Astrocyte of the hippocampus (primary cell): Measurements from ENCODE around the gene PTH1R.

Experiments used
- DNase-seq: peaks from one replicate; pipeline ENCODE4 v3.0.0; 2011; ENCODE audit warnings: low read depth, low spot score

The PTH1R gene

DNA sequence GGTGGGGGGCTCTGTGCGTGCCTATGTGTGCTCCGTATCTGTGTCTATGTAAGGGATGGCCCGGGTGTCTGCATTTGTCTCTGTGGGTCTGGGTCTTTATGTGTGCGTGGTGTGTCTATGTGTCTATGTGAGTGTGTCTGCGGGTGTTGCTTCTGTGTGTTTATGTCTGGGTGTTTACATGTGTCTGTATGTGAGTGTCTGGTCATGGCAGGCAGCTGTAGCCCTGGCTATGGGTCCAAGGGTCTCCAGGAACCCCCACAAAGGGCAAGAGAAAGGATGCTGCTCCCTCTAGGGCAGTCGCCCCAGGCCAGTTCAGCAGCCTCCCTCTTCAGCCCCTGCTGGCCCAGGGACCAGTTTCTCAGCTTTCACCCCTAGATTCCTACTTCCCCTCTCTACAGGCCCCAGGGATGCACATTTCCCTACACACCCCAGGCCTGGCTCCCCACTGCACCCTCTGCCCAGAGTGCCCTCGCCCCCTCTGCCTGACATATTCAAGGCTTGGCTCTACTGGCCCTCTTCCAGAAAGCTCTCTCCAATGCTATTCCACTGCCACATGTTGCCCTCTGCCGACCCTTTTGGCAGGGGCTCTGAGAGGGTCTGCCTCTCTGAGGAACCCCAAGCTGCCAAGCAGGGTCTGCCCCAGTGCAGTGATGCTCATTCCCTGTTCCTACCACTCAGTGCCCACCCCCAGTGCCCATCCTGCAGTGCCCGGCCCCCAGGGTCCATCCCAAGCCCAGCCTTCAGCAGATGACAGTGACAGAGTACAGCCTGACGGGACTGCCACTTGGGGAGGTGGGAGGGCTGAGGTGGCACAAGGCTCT lies 13.2 kb upstream of the PTH1R start:
- no peak for DNase-seq

DNA sequence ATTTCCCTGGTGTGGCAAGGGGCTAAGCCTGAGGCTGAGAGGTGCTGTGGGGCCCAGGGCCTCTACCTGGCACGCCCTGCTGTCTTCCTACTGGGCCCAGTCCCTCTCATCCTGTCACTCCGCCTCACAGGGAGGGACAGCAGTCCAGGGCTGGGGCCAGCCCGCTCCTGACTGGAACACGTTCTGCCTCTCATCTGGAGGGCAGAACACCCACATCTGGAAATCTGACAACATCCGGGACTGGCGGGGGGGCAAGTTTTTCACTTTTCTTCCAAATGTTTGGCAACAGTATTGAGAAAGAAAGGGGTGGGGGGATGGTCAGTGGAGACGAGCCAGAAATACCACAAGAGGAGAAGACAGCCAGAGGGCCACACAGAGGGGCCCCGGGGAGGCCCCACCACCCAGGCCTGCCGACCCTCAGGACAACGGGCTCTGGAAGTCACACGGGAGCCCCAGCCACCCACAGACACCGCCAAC lies 12.5 kb upstream of the PTH1R start:
- no peak for DNase-seq

DNA sequence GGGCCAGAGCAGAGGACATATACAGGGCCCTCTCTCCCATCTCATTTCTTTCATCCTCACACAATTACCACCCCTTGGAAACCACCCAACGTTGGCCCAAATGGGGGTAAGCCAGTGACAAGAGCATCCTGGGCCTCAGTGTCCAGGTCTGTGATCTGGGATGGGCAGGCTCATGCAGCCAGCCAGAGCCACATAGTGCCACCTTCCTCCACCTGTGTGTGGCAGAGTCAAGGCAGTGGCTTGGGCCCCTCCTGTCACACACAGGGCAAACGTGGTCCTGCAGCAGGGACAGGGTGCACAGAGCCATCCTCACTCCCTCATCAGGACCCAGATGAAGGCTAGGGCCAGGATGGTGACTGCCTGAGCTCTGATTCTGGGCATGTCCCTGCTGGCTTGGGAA lies 12.0 kb upstream of the PTH1R start:
- DNase-seq = no peak

DNA sequence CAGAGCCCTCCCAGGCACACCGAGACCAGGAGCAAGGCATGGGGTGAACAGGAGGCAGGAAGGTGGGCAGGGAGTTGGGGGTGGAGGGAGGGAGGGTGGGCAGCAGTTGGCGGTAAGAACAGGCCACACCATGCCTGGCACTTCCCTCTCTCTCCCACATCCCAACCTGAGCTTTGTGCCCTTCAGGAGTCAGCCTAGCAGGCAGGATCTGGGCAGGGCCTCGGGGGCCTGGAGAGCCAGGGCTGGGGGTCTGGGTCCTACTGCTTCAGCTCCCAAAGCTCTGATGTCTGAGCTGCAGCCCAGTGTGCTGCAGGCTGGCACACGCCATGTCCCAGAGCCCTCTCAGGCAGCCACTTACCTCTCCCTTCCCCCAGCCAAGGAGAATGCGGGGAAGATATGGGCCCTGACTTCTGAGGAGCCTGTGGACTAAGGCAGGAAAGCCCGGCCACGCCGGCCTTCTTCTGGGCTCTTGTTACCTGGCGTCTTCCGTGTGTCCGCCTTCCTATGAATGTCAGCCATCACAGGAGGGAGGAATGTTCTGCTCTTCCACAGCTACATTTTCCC lies 11.4 kb upstream of the PTH1R start:
- DNase-seq = no peak

DNA sequence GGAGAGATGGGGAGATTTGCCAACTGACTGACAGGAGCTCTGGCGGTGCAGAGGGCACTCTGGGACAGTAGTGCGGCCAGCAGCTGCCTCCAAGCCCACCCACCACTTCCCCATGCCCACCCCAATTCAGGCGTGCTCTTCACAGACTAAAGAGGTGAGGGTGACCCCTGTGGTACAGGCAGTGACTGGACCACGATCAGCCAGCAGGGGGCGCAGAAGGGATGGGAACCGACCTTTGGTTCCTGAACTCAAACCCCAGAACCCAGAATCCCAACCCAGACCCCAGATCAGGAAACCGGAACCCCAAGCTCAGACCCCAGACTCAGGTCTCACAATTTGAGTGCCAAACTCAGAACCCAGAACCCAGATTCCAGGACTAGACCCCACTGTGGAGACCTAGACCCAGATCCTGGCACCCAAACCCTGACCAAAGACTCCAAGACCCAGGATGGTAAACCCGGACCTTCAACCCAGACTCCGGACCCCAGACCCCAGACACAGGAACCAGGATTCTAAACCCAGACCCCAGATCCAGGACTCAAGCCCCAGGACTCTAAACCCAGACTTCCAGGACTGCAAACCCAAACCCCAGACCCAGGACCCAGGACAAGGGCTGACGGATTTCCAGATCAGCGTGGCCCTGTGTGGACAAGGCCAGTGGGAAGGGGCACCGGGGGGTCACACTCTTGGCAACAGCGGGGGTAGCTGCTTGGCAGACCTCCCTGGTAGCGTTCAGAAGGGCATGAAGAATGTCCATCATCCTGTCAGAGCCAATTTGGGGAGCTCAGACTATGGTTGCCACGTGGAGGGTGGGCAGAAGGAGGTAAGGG lies 10.6 kb upstream of the PTH1R start:
- DNase-seq = peak; percentile 66

DNA sequence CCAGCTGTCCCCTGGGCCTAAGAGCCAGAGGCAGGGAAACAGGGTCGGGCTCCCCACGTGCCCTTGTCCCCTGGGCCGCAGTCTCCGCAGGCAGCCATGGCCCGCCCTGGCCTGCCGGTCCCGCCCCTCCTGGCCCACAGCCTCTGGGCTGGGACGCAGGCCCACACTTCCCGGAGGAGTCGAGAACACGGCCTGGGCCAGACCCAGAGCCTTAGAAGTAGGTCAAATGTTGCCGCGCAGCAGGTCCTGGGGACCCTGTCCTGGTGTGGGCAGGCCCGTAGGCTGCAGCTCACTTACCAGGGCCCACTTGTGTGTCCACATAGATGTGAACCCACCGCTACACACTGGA lies 10.0 kb upstream of the PTH1R start:
- DNase-seq = peak; percentile 47

DNA sequence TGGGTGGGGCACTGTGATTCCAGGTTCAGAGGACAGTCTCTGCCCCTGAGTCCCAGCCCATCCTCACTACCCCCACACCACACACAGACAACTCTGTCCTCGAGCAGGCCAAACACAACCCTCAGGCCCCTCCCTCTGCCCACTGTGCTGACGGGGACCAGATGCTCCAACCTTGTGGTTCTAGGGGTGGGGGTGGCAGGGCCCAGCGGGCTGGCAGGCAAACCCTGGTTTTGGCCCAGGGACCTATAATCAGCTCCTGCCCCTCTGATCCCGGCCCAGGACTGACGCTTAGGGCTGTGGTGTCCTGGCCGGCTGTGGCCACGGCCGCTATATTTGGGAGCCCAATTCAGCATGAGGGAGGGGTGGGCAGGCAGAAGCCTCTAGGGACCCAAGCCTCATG lies 9.2 kb upstream of the PTH1R start:
- DNase-seq = no peak

DNA sequence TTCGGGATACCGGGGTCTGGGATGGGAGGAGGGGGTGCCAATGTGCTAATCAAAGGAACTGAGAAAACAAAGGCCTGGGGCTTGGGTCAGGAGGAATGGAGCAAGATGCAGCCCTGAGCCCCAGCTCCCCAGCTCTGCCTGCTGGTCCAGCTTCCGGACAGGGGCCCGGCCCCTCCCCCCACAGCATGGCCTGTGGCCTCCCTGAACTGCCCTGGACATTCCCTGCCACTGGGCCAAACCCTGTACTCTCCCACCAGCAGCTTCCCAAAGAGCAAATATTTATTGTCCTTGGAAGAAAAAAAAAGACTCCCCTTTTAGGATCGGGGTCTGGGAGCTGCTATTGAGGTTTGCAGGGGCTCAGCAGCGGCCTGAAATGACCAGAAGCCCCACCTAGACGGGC lies 8.6 kb upstream of the PTH1R start:
- no peak for DNase-seq

DNA sequence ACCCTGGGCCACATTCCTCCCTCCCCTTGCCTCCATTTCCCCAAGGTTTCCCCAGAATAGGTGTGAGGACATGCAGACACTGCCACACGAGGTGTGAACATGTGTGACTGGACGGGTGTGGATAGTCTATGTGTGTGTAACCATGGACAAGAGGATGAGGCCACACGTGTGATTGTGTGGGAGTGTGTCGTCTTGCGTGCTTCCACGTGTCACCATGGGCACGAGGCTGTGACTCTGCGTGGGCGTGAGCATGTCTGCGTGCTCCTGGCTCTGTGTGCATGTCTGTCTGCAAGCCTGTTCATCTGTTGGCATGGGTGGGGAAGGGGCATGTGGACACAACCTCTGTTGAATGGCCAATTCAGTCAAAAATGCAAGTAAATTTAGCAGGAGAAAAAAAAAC lies 8.1 kb upstream of the PTH1R start:
- DNase-seq = no peak

DNA sequence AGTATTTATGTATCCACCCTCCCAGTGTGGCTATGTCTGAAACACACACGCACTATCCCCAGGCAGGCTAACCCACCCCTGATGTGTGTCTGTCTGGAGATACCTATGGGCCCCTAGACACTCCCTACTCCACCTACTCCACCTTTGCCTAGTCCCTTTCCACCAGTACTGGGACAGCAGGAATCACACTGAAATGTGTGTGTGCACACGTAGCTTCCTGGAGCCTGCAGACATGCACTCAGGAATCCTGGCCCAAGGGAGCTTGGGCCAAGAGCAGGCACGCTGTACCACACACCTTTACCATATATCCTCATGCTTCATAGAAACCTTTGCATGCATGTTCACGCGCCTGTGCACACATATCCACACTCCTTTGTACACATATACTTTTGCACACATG lies 6.9 kb upstream of the PTH1R start:
- no peak for DNase-seq

DNA sequence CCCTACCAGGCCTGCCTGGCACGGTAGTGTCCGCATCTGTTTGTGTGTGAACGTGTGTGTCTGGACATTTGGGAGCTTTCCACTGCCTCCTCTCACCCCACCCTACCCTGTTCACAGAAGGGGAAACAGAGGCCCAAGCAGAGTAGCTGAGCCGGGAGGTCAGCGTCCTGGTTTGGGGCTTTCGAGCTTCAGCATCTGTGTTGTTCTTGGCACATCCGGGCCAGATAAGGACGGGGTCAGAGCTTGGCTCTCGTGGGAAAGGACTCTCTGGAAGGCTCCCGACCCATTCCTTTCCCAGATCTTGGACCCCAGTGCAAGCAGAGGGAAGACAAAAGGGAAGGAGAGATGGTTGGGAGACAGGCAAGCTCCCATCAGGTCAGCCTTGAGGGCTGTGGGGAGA lies 6.3 kb upstream of the PTH1R start:
- DNase-seq = no peak

DNA sequence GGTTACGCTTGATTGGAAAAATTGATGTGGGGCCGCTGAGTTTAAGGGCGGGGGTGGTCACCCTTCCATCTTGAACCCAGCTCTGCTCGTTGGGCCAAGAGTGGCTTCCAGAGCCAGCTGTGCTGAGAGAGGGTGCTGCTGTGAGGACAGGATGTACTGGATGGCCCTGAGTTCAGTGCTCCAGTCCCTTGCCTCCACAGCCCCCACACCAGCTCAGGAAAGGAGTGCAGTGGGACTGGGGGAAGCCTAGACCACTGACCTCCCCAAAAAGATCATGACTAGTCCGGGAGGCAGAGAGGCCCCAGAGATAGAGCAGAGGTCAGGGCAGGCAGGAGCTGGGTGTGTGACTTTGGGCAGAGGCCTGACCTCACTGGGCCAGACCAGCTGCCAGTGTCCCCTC lies 4.0 kb upstream of the PTH1R start:
- no peak for DNase-seq

DNA sequence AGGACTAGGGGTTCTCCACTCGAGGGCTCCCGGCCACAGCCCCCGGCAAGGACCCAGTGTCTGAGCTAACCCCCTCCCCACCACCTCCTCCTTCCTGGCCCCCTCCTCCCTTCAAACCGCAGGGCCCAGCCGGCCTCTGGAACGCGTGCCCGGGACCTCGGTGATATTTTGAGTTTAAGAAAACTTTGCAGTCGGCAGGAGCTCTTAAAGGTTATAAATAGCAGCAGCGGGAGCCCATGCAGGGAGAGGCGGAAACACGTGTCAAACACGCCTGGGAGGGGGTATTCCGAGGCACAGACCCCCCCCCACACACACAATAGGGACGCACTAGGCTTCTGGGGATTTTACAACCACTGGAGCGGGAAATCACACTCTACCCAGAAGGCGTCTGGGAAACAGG lies 3.1 kb upstream of the PTH1R start:
- DNase-seq = peak; percentile 31

DNA sequence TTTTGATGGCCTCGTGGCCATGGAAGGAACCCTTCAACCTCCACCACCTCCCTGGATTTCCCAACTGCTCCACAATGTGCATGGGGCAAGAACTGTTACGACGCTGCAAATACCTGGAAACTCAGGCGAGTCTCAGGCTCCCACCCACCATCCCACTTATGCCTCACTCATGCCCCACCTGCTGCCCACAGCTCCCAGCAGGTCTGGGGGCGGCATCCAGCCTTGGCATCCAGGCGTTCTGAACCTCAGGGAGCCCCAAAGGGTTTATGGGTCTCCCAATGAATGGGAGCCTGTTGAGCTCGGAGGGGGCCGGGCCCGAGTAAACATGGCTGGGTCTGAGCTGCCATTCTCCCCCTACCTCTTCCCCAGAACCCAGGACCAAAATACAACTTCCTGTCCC lies 2.0 kb upstream of the PTH1R start:
- DNase-seq = no peak

DNA sequence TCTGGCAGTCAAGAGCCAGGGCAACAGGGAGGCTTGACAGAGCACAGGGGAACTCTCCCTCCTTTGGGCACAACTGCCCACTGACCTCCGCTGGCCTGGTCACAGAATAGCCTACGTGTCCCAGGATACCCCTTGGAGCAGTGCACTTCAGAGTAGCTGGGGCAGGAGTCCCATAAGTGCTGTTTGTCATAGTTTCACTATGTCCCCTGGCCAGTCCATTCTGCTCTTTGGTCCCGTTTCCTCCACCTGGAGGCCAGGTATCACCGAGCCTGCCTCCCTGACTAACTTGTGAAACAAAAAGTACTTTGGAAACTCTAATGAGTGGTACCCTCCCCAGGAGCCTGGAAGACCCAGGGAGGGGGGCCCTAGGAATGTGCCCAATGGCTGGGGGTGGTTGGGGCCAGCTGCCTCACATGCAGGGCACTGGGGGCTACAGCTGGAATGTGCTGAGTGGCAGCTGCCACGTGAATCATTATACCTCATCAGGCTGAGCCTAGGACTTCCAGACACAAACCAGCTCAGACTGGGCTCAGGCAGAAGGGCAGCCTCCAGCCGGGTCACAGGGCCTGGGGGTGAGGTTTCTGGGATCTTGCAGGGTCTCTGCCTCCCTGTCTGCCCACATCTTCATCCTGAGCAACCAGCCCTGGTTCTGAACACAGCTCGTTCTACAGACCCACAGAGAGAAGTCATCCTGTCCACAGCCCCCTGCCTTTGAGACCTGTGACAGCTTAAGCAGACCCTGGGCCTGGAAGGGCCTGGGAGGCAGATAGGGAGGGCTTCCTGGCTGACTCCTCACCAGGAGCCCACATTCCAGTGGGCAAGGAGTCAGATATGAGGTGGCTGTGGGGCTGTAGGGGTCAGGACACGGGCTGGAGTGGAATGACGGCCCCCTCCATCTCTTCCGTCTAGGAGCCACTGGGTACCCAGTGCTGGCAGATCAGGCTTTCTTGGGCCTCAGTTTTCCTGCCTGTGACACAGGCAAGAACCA lies 914 bp upstream of the PTH1R start:
- no peak for DNase-seq

DNA sequence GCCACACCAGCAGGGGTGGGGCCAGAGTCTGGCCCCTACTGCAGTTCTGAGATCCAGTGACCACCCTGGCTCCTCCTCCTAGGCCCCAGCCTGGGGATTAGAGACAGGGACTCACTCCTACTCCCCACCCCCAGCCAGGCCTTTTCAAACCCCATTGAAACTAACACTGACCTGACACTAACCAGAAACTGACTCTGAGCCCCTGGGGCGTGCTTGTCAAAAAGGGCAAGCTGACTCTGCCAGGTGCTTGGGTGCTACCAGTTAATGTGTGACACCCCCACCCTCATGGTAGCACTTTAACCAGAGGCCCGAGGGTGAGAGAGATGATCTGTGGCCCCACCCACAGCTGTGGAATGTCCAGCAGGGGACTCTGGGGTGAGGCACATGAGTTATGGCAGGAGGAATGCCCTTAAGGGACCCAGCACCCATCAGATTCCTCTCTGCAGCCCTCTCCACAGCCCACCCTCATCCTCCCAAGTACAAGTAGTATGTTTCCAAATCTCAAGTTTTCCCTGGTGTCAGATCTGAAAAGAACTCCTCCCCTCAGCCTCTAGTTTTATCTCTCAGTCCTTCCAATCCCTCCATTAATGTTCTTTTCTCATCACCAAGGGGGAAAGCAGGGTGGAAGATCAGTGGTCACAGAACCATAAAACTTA lies 1.4 kb downstream of the PTH1R start:
- DNase-seq = no peak

DNA sequence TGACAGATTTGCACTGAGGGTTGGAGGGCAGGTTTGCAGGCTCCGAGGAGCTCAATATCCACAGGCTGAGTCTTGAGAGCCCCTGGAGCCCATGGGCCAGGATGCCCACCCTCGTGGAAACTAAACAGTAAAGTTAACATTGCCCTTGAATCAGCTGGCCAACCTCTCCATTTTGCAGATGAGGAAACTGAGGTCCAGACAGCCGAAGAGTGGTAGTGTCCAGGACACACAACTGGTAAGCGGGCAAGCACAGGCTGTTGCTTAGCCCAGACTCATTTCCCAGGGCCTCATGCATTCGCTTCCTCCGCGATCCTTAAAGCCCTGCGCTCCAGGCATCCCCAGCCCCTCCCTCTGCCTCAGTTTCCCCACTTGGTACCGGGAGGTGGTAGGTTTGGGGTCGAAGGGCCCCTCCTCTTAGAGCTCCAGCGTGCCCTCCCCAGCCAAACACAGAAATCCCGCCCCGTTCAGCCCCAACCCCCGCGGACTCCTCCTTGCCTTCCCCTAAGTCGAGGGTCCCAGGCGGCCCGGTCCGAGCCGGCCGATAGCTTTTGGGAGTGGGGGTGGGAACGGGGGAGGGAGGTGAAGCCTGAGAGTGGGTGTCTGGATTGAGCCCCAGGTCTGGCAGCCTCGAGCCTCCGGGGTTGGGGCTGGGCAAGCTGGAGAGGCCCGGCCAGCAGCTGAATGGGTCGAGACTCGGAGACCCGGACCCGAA lies 3.5 kb downstream of the PTH1R start:
- no peak for DNase-seq

DNA sequence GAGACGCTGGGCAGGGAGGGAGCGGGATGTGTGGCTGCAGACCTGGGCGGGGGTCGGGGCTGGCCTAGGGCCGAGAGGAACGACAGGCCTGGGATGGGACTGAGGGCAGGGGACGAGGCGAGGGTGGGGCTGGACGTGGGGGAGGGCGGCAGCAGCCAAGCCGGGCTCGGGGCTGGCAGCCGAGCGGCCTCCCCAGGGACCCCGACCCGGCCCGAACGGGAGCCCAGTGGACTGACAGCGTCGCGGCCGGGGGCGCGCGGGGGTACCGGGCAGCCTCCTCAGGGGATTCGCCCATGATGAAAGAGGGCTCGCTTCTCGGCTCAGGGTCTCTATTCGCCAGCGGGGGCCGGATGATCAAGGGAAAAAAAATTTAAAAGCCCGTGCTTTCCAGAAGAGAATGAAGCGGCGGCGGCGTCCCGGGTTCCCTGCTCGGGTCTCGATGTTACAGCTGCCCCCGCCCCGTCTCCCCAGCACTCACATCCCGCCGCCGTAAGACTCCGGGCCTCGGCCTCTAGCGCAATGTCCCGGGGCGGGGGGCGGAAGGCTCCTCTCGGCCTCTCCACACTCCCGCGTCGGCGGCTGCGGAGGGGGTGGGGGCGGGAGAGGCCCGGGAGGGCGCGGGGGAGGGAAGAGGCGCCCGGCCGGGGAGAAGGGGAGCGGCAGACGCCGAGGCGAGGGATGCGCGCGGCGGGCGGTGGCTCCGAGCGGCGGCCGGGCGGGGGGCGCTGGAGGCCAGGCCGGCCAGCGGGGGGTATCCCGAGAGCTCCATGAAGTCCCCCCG lies 4.3 kb downstream of the PTH1R start:
- peak; percentile 31 for DNase-seq

DNA sequence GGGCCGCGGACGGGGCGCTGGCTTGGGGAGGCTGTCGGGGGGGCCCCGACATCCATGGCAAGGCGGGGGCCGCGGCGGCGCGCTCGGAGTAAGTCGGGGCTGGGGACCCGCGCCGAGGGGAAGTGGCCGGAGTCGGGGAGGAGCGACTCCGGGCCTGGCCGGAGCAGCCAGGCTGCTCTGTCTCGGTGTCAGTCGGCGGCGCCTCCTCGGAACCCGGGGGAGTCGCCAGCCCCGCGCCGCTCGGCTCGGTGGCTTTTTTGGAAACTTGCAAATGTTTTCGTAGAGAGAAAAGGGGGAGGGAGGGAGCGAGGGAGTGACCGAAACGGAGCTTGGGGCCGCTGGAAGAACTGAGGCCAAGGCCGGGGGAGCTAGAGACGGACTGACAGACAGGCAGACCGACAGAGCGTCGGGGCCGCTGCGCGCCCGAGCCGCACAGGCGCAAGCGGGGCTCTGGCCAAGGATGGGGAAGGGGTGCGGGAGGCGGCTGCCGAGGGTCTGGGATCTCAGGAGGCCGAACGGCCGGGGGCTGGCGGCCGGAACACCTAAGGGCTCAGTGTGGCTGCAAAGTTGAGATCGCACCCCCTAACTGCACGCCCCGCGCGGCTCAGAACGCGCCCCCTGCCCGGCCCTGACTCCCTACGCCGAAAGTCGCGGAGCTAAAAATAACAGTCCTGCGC lies 5.0 kb downstream of the PTH1R start:
- DNase-seq = peak; percentile 51
